WTC11 (cell line): ENCODE measurements around the gene JSRP1. TPM values are rescaled to one million over a fixed set of nuclear protein-coding genes. Genes with fewer than 3 reads are reported as not detected.

Source experiments
- ATAC-seq: fragments of 200-7000 bp; cut with Tn5 transposase; 2 replicates; pipeline ENCODE4 v1.10.0; 2021; ENCODE audit warnings: mild to moderate bottlenecking, moderate library complexity
- CTCF ChIA-PET: fragments of 300-600 bp; sonication (Branson Sonifier 250); formaldehyde crosslinking; loops from one replicate; lab custom pipeline; 2021; ENCODE audit warnings: antibody characterized with exemption; lab: Charles Lee
- POLR2A ChIA-PET: fragments of 350-600 bp; sonication (Branson Sonifier 250); formaldehyde crosslinking; loops from one replicate; lab custom pipeline; 2021; ENCODE audit warnings: antibody characterized with exemption; lab: Charles Lee
- DNase-seq: peaks from one replicate; pipeline ENCODE4 v3.0.0; 2021; ENCODE audit warnings: low spot score
- H3K27ac Mint-ChIP-seq: 2 replicates; pipeline ENCODE4 v1.8.0; 2021; ENCODE audit warnings: mixed read lengths
- H3K27me3 Mint-ChIP-seq: 2 replicates; pipeline ENCODE4 v1.8.0; 2021; ENCODE audit warnings: low read depth, mild to moderate bottlenecking, moderate library complexity, mixed read lengths
- H3K36me3 Mint-ChIP-seq: 2 replicates; pipeline ENCODE4 v1.8.0; 2021; ENCODE audit warnings: mixed read lengths
- H3K4me1 Mint-ChIP-seq: 2 replicates; pipeline ENCODE4 v1.8.0; 2022; ENCODE audit warnings: mixed read lengths
- H3K4me3 Mint-ChIP-seq: 2 replicates; pipeline ENCODE4 v1.8.0; 2021; ENCODE audit warnings: mild to moderate bottlenecking, moderate library complexity, mixed read lengths
- H3K9me3 Mint-ChIP-seq: 2 replicates; pipeline ENCODE4 v1.8.0; 2021; ENCODE audit warnings: mixed read lengths
- FOXJ3 ChIP-seq: sonication (generic); formaldehyde crosslinking; IDR thresholded peaks from 2 replicates; pipeline ENCODE4 v1.9.0; 2021; ENCODE audit warnings: missing genetic modification reagents, mild to moderate bottlenecking, borderline replicate concordance
- JAZF1 ChIP-seq: fragments of 250-450 bp; sonication (Bioruptor Pico); IDR thresholded peaks from 2 replicates; pipeline ENCODE4 v1.9.0; 2021; ENCODE audit warnings: moderate library complexity, mild to moderate bottlenecking, inconsistent platforms
- KAT7 ChIP-seq: sonication (generic); formaldehyde crosslinking; IDR thresholded peaks from 2 replicates; pipeline ENCODE4 v1.8.1; 2023; ENCODE audit warnings: missing genetic modification reagents, mild to moderate bottlenecking, borderline replicate concordance
- MAX ChIP-seq: sonication (generic); formaldehyde crosslinking; IDR thresholded peaks from 2 replicates; pipeline ENCODE4 v1.8.0; 2022; ENCODE audit warnings: mild to moderate bottlenecking, missing genetic modification reagents
- MXD4 ChIP-seq: fragments of 250-450 bp; sonication (Bioruptor Pico); IDR thresholded peaks from 2 replicates; pipeline ENCODE4 v1.8.0; 2021; ENCODE audit warnings: mild to moderate bottlenecking, moderate library complexity, borderline replicate concordance
- MYBL2 ChIP-seq: sonication (generic); formaldehyde crosslinking; IDR thresholded peaks from 2 replicates; pipeline ENCODE4 v1.8.1; 2023; ENCODE audit warnings: mild to moderate bottlenecking, moderate library complexity, missing genetic modification reagents
- NFATC4 ChIP-seq: fragments of 250-450 bp; sonication (Bioruptor Pico); IDR thresholded peaks from 2 replicates; pipeline ENCODE4 v1.9.0; 2021; ENCODE audit warnings: mild to moderate bottlenecking
- OVOL2 ChIP-seq: fragments of 250-450 bp; sonication (Bioruptor Pico); IDR thresholded peaks from 2 replicates; pipeline ENCODE4 v1.9.0; 2021; ENCODE audit warnings: mild to moderate bottlenecking, borderline replicate concordance
- PRDM15 ChIP-seq: sonication (generic); formaldehyde crosslinking; IDR thresholded peaks from 2 replicates; pipeline ENCODE4 v1.8.0; 2022; ENCODE audit warnings: missing genetic modification reagents
- SMAD3 ChIP-seq: sonication (generic); formaldehyde crosslinking; IDR thresholded peaks from 2 replicates; pipeline ENCODE4 v1.8.0; 2022; ENCODE audit warnings: missing genetic modification reagents, mild to moderate bottlenecking, borderline replicate concordance
- TP53 ChIP-seq: sonication (generic); formaldehyde crosslinking; IDR thresholded peaks from 2 replicates; pipeline ENCODE4 v1.8.1; 2023; ENCODE audit warnings: mild to moderate bottlenecking, missing genetic modification reagents
- ZNF317 ChIP-seq: sonication (generic); formaldehyde crosslinking; IDR thresholded peaks from 2 replicates; pipeline ENCODE4 v1.8.1; 2023; ENCODE audit warnings: low read depth, mild to moderate bottlenecking, moderate library complexity, missing genetic modification reagents, borderline replicate concordance
- total RNA-seq: library from RNA; stranded (reverse); gene quantifications from 3 replicates; pipeline ENCODE4 v1.2.3, GENCODE V29; 2021
- TF ChIP-seq, protein P1 (sequence below): sonication (generic); formaldehyde crosslinking; IDR thresholded peaks from 2 replicates; pipeline ENCODE4 v1.8.1; 2023; ENCODE audit warnings: mild to moderate bottlenecking, moderate library complexity, missing genetic modification reagents
- TF ChIP-seq, protein P2 (sequence below): sonication (generic); formaldehyde crosslinking; IDR thresholded peaks from 2 replicates; pipeline ENCODE4 v1.8.1; 2022; ENCODE audit warnings: mild to moderate bottlenecking, moderate library complexity, missing genetic modification reagents
- TF ChIP-seq, protein P3 (sequence below): sonication (generic); formaldehyde crosslinking; IDR thresholded peaks from 2 replicates; pipeline ENCODE4 v1.8.1; 2022; ENCODE audit warnings: low read depth, mild to moderate bottlenecking, moderate library complexity, missing genetic modification reagents, borderline replicate concordance
- TF ChIP-seq, protein P4 (sequence below): sonication (generic); formaldehyde crosslinking; IDR thresholded peaks from 2 replicates; pipeline ENCODE4 v1.8.0; 2023; ENCODE audit warnings: missing genetic modification reagents

The JSRP1 gene
- total RNA-seq, 1 experiment from 2014 or later: 0.33 TPM

- no peak for TF ChIP-seq MXD4 (CRISPR knock-in tag)
- no peak for TF ChIP-seq ZNF317 (CRISPR knock-in tag)
- no peak for TF ChIP-seq PRDM15 (CRISPR knock-in tag)
- TF ChIP-seq, all 79 proteins: peak for 0
These were observed 32.2 kb upstream of the JSRP1 start (continued) for GRCh38 chr19:2288338-2288817.

GRCh38 chr19:2287585-2288337 is 31.5 kb upstream of the JSRP1 start:
- no peak for DNase-seq
- ChIA-PET POLR2A (interaction anchor here (0.5 kb wide), 1 partner anchor 189 kb away, joined by 3 read pairs; no protein-coding TSS in a partner anchor), CTCF (interaction anchor here (0.6 to 2.7 kb wide), 8 partner anchors 13 to 88 kb away, joined by 3 to 10 read pairs (median 4); no protein-coding TSS in a partner anchor)
- H3K27me3 Mint-ChIP-seq: peaks cover 63% of the 10 kb centered on the region
- H3K27ac Mint-ChIP-seq: 0 out of 2 replicates have a peak overlapping the region, but pooled peaks have one; percentile 32
- H3K9me3 Mint-ChIP-seq: no peaks in the 10 kb centered on the region
- no peak overlapping the region for H3K4me3 Mint-ChIP-seq
- H3K36me3 Mint-ChIP-seq: no peaks in the 10 kb centered on the region
- TF ChIP-seq NFATC4 (CRISPR knock-in tag) (no peak), MAX (no peak), JAZF1 (no peak), MYBL2 (CRISPR knock-in tag) (no peak), SMAD3 (CRISPR knock-in tag) (no peak), FOXJ3 (no peak), OVOL2 (CRISPR knock-in tag) (no peak), TP53 (CRISPR knock-in tag) (no peak), KAT7 (CRISPR knock-in tag) (no peak)
- TF ChIP-seq, protein P1, sequence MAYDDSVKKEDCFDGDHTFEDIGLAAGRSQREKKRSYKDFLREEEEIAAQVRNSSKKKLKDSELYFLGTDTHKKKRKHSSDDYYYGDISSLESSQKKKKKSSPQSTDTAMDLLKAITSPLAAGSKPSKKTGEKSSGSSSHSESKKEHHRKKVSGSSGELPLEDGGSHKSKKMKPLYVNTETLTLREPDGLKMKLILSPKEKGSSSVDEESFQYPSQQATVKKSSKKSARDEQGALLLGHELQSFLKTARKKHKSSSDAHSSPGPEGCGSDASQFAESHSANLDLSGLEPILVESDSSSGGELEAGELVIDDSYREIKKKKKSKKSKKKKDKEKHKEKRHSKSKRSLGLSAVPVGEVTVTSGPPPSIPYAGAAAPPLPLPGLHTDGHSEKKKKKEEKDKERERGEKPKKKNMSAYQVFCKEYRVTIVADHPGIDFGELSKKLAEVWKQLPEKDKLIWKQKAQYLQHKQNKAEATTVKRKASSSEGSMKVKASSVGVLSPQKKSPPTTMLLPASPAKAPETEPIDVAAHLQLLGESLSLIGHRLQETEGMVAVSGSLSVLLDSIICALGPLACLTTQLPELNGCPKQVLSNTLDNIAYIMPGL (CRISPR knock-in tag): no peak
- TF ChIP-seq, protein P2, sequence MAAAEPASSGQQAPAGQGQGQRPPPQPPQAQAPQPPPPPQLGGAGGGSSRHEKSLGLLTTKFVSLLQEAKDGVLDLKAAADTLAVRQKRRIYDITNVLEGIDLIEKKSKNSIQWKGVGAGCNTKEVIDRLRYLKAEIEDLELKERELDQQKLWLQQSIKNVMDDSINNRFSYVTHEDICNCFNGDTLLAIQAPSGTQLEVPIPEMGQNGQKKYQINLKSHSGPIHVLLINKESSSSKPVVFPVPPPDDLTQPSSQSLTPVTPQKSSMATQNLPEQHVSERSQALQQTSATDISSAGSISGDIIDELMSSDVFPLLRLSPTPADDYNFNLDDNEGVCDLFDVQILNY (CRISPR knock-in tag): no peak
- H3K4me1 Mint-ChIP-seq: peaks cover 7% of the 10 kb centered on the region; the same call in 1 of the 2 replicates
- no peak for ATAC-seq

DNA sequence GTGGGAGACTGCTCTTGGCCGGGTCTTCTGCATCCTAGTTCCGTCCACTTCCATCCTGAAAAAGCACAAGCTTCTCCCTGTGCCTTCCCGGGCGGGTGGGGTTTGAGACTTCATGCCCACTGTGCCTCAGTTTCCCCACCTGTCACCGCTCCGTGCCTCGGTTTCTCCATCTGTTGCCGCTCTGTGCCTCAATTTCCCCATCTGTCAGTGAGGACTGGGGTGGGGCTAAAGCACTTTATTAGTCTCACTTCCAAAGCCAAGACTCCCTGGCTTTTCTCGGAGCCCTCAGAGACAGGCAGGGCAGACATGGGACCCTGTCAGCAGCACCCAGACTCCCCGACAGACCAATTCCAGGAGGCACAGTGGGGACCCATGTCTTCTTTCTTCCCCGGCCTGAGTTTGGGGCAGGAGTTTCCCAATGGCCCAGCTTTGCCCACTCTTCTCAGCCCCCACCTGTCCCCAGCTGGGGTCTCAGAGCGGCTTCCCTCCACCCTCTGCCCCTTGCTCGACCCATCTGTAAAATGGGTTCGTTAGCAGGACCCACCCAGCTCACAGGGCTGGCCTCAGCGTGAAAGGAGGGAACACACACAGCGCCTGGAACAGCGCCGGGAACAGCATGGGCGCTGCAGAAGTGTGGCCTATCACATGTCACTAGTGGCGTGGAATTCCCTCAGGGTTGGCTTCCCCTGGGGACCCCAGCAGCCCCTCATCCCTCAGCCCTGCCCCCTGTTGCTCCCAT is 30.4 kb upstream of the JSRP1 start:
- Mint-ChIP-seq H3K4me3 (no peak overlapping the region), H3K36me3 (no peaks in the 10 kb centered on the region), H3K4me1 (peaks cover 11% of the 10 kb centered on the region), H3K27me3 (peaks cover 55% of the 10 kb centered on the region), H3K27ac (no peak overlapping the region), H3K9me3 (no peaks in the 10 kb centered on the region)
- DNase-seq: no peak
- ATAC-seq: no peak
- ChIA-PET POLR2A (no interaction called here), CTCF (interaction anchor here (0.6 to 2.7 kb wide), 5 partner anchors 25 to 87 kb away, joined by 3 to 10 read pairs (median 4); no protein-coding TSS in a partner anchor)
- TF ChIP-seq, protein P3, sequence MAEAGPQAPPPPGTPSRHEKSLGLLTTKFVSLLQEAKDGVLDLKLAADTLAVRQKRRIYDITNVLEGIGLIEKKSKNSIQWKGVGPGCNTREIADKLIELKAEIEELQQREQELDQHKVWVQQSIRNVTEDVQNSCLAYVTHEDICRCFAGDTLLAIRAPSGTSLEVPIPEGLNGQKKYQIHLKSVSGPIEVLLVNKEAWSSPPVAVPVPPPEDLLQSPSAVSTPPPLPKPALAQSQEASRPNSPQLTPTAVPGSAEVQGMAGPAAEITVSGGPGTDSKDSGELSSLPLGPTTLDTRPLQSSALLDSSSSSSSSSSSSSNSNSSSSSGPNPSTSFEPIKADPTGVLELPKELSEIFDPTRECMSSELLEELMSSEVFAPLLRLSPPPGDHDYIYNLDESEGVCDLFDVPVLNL (CRISPR knock-in tag): no peak
- TF ChIP-seq, protein P4, sequence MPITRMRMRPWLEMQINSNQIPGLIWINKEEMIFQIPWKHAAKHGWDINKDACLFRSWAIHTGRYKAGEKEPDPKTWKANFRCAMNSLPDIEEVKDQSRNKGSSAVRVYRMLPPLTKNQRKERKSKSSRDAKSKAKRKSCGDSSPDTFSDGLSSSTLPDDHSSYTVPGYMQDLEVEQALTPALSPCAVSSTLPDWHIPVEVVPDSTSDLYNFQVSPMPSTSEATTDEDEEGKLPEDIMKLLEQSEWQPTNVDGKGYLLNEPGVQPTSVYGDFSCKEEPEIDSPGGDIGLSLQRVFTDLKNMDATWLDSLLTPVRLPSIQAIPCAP (CRISPR knock-in tag): no peak
- TF ChIP-seq, protein P2 (CRISPR knock-in tag): no peak
- no peak for TF ChIP-seq KAT7 (CRISPR knock-in tag)
